Osteoblast (primary cell): ENCODE data around the gene DLG2. TPM values are rescaled to one million over a fixed set of nuclear protein-coding genes. Genes with fewer than 3 reads are reported as not detected.
A peak's percentile ranks its signal among the peaks of the same experiment; 100 is the strongest.

Experiments used
- DNase-seq: peaks from one replicate; pipeline ENCODE4 v3.0.0; 2011; ENCODE audit warnings: low spot score, mixed read lengths; ENCODE audit not compliant: insufficient read length; ENCODE audit errors: missing footprints
- H2AFZ ChIP-seq: 2 replicates; pipeline ENCODE4 v1.6.0; 2011; ENCODE audit warnings: mild to moderate bottlenecking, low read length
- H3K27ac ChIP-seq: 2 replicates; pipeline ENCODE4 v1.5.1; 2011; ENCODE audit warnings: mild to moderate bottlenecking, low read depth, low read length, moderate library complexity
- H3K27me3 ChIP-seq: 2 replicates; pipeline ENCODE4 v1.6.0; 2012; ENCODE audit warnings: mild to moderate bottlenecking, control low read depth, inconsistent platforms, low read length, moderate library complexity; ENCODE audit not compliant: insufficient read depth
- H3K36me3 ChIP-seq: 2 replicates; pipeline ENCODE4 v1.5.1; 2011; ENCODE audit warnings: mild to moderate bottlenecking, low read length, control low read depth, moderate library complexity; ENCODE audit not compliant: insufficient read depth
- H3K4me1 ChIP-seq: 2 replicates; pipeline ENCODE4 v1.5.1; 2011; ENCODE audit warnings: mild to moderate bottlenecking, low read length, control low read depth, moderate library complexity; ENCODE audit not compliant: insufficient read depth
- H3K4me2 ChIP-seq: 2 replicates; pipeline ENCODE4 v1.6.0; 2011; ENCODE audit warnings: mild to moderate bottlenecking, low read length; ENCODE audit not compliant: insufficient read depth
- H3K4me3 ChIP-seq: fragments of 200-600 bp; sonication (generic); 3 replicates; pipeline ENCODE4 v1.5.1; 2012; ENCODE audit warnings: mild to moderate bottlenecking, low read length, inconsistent platforms; ENCODE audit not compliant: insufficient read depth
- H3K79me2 ChIP-seq: 2 replicates; pipeline ENCODE4 v1.6.0; 2012; ENCODE audit warnings: mild to moderate bottlenecking, low read length, control low read depth, inconsistent platforms; ENCODE audit not compliant: insufficient read depth
- H3K9me3 ChIP-seq: 2 replicates; pipeline ENCODE4 v1.5.1; 2011; ENCODE audit warnings: low read depth, low read length, control low read depth
- H4K20me1 ChIP-seq: 2 replicates; pipeline ENCODE4 v1.6.0; 2012; ENCODE audit warnings: mild to moderate bottlenecking, low read length, control low read depth; ENCODE audit not compliant: insufficient read depth
- CTCF ChIP-seq: IDR thresholded peaks from 2 replicates; pipeline ENCODE4 v1.5.1; 2011; ENCODE audit warnings: mild to moderate bottlenecking, low read depth, low read length, moderate library complexity; ENCODE audit errors: extremely low read depth
- total RNA-seq: library from RNA; depleted of rRNA; stranded (reverse); fragments of >200 nt; gene quantifications from 2 replicates; pipeline ENCODE4 v1.2.3, GENCODE V29; 2012

DLG2 gene
- total RNA-seq, 1 donor: 3.3 TPM

- Histone ChIP-seq H3K79me2 (no peaks in the 10 kb centered on the region), H3K4me1 (no peaks in the 10 kb centered on the region), H3K4me3 (no peak overlapping the region), H3K9me3 (no peaks in the 10 kb centered on the region), H3K27me3 (peaks cover 8% of the 10 kb centered on the region), H3K36me3 (no peaks in the 10 kb centered on the region), H2AFZ (no peak overlapping the region), H4K20me1 (no peaks in the 10 kb centered on the region), H3K4me2 (no peak overlapping the region), H3K27ac (no peak overlapping the region)
- no peak for DNase-seq
- no peak for TF ChIP-seq CTCF
Observed at GRCh38 chr11:83682611-83682973, 1944.6 kb downstream of the DLG2 start.

GRCh38 chr11:83681906-83682610, 1945.1 kb downstream of the DLG2 start:
- Histone ChIP-seq H3K79me2 (no peaks in the 10 kb centered on the region), H2AFZ (no peak overlapping the region), H3K27me3 (peaks cover 8% of the 10 kb centered on the region), H3K27ac (no peak overlapping the region), H3K4me3 (no peak overlapping the region), H3K9me3 (no peaks in the 10 kb centered on the region), H3K4me2 (no peak overlapping the region), H3K4me1 (no peaks in the 10 kb centered on the region), H3K36me3 (no peaks in the 10 kb centered on the region), H4K20me1 (no peaks in the 10 kb centered on the region)
- no peak for TF ChIP-seq CTCF
- DNase-seq: no peak

- Histone ChIP-seq H3K4me1 (no peaks in the 10 kb centered on the region), H3K27me3 (peaks cover 8% of the 10 kb centered on the region), H3K27ac (no peak overlapping the region), H4K20me1 (no peaks in the 10 kb centered on the region), H3K4me3 (peak overlapping the region; percentile 43), H3K4me2 (peak overlapping the region; percentile 46), H2AFZ (no peak overlapping the region), H3K36me3 (no peaks in the 10 kb centered on the region), H3K79me2 (no peaks in the 10 kb centered on the region), H3K9me3 (no peaks in the 10 kb centered on the region)
- DNase-seq: no peak
- no peak for TF ChIP-seq CTCF
Observed at GRCh38 chr11:83681031-83681781, 1945.9 kb downstream of the DLG2 start.

GRCh38 chr11:83680321-83680720, 1946.8 kb downstream of the DLG2 start:
- H3K27ac ChIP-seq: no peak overlapping the region
- DNase-seq: no peak
- no peak overlapping the region for H2AFZ ChIP-seq
- H4K20me1 ChIP-seq: no peaks in the 10 kb centered on the region
- no peaks in the 10 kb centered on the region for H3K79me2 ChIP-seq
- H3K36me3 ChIP-seq: no peaks in the 10 kb centered on the region
- no peaks in the 10 kb centered on the region for H3K4me1 ChIP-seq
- no peak overlapping the region for H3K4me2 ChIP-seq
- H3K4me3 ChIP-seq: no peak overlapping the region
- H3K27me3 ChIP-seq: peaks cover 8% of the 10 kb centered on the region
- H3K9me3 ChIP-seq: no peaks in the 10 kb centered on the region
- no peak for TF ChIP-seq CTCF
